ENCODE measurements around the gene RPAP3.

The RPAP3 gene

DNA sequence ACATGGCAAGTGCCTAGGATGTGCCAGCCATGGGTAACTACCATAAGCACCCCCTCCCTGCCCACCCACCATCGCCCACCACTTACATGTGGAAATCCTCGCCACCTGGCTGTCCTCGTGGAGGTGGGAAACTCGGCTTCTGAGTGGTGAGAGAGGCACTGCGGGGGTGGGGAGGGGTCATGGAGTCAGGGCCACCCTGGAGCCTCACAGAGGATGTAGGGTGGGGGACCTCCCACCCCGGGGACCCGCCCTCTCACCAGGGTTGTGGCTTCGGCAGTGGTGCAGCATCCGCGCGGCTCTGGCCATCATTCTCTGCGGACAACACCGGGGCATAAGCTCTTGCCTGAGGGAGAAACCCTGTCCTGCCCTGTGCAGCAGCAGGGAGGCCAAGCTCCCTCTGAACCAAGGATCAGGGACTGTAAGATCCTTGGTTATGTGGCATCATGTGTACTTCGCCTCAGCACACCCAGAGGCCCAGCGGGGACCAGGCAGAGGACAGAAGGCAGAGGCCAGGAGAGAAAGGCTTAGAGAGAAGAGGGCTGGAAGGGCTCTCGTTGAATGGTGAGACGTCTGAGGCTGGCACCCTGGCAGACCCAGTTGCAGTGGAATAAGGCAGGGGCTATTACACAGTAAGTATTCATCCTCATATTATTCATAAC lies 32.2 kb upstream of the RPAP3 start:
- no peak overlapping the region for H3K4me3 ChIP-seq (replicated peaks; ENCODE audit: low read depth, low read length)
- no peak for DNase-seq (ENCODE audit: low read depth)
- TF ChIP-seq, protein P1, sequence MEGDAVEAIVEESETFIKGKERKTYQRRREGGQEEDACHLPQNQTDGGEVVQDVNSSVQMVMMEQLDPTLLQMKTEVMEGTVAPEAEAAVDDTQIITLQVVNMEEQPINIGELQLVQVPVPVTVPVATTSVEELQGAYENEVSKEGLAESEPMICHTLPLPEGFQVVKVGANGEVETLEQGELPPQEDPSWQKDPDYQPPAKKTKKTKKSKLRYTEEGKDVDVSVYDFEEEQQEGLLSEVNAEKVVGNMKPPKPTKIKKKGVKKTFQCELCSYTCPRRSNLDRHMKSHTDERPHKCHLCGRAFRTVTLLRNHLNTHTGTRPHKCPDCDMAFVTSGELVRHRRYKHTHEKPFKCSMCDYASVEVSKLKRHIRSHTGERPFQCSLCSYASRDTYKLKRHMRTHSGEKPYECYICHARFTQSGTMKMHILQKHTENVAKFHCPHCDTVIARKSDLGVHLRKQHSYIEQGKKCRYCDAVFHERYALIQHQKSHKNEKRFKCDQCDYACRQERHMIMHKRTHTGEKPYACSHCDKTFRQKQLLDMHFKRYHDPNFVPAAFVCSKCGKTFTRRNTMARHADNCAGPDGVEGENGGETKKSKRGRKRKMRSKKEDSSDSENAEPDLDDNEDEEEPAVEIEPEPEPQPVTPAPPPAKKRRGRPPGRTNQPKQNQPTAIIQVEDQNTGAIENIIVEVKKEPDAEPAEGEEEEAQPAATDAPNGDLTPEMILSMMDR (IDR thresholded peaks at IDR 0.05; ENCODE audit: low read length, missing control alignments): no peak

- H3K4me3 ChIP-seq (replicated peaks; ENCODE audit: low read depth, low read length): no peak overlapping the region
- peak; percentile 83 for DNase-seq (ENCODE audit: low read depth)
- TF ChIP-seq, protein P1 (IDR thresholded peaks at IDR 0.05; ENCODE audit: low read length, missing control alignments): no peak
These were observed 31.2 kb upstream of the RPAP3 start for GRCh38 chr12:47736877-47737676.

GRCh38 chr12:47736216-47736615 lies 30.4 kb upstream of the RPAP3 start:
- H3K4me3 ChIP-seq (replicated peaks; ENCODE audit: low read depth, low read length): no peak overlapping the region
- TF ChIP-seq, protein P1 (IDR thresholded peaks at IDR 0.05; ENCODE audit: low read length, missing control alignments): no peak
- no peak for DNase-seq (ENCODE audit: low read depth)

- DNase-seq (ENCODE audit: low read depth): no peak
- TF ChIP-seq, protein P1 (IDR thresholded peaks at IDR 0.05; ENCODE audit: low read length, missing control alignments): no peak
- H3K4me3 ChIP-seq (replicated peaks; ENCODE audit: low read depth, low read length): no peak overlapping the region
These were observed 29.8 kb upstream of the RPAP3 start for GRCh38 chr12:47735649-47736048.

GRCh38 chr12:47734725-47735480 lies 29.1 kb upstream of the RPAP3 start:
- TF ChIP-seq, protein P1 (IDR thresholded peaks at IDR 0.05; ENCODE audit: low read length, missing control alignments): no peak
- DNase-seq (ENCODE audit: low read depth): no peak
- H3K4me3 ChIP-seq (replicated peaks; ENCODE audit: low read depth, low read length): no peak overlapping the region

- no peak for DNase-seq (ENCODE audit: low read depth)
- TF ChIP-seq, protein P1 (IDR thresholded peaks at IDR 0.05; ENCODE audit: low read length, missing control alignments): no peak
- H3K4me3 ChIP-seq (replicated peaks; ENCODE audit: low read depth, low read length): no peak overlapping the region
These were observed 27.3 kb upstream of the RPAP3 start for GRCh38 chr12:47733142-47733541.
